GM12878 (cell line): Measurements from ENCODE around the gene SIX5.

Experiments
- CTCF ChIP-seq, 3 experiments: IDR thresholded peaks in 2 of 3; conservative IDR thresholded peaks in 1 of 3; 2 replicates each; pipeline ENCODE4 v1.5.1; 2011; ENCODE audit warnings: low read depth in 3 of 3, low read length in 3 of 3, mild to moderate bottlenecking in 3 of 3, control low read depth in 2 of 3, moderate library complexity in 2 of 3, inconsistent platforms in 1 of 3, mixed read lengths in 1 of 3; ENCODE audit not compliant: control insufficient read depth in 2 of 3, insufficient read depth in 1 of 3; ENCODE audit errors: extremely low read depth in 1 of 3
- ETV6 ChIP-seq, 2 experiments: fragments of 450-650 bp in 1 of 2; IDR thresholded peaks in 1 of 2; conservative IDR thresholded peaks in 1 of 2; 2 replicates each; pipeline ENCODE4 v1.6.1; 2014; ENCODE audit warnings: antibody characterized with exemption in 1 of 2, borderline replicate concordance in 1 of 2, low read depth in 1 of 2, mild to moderate bottlenecking in 1 of 2, moderate library complexity in 1 of 2
- NRF1 ChIP-seq: conservative IDR thresholded peaks from 2 replicates; pipeline ENCODE4 v1.6.1; 2011; ENCODE audit warnings: mild to moderate bottlenecking, low read depth, low read length, improper control_type of control experiment
- ZNF274 ChIP-seq: IDR thresholded peaks from one replicate; pipeline ENCODE4 v1.8.0; 2011; ENCODE audit not compliant: insufficient read length, insufficient read depth

GRCh38 chr19:45793178-45793564 is 24.1 kb upstream of the SIX5 start:
- TF ChIP-seq CTCF (IDR thresholded peaks at IDR 0.05 in 2 of 3, conservative IDR thresholded peaks at IDR 0.05 in 1 of 3; ENCODE audit: control insufficient read depth in 2 of 3, extremely low read depth in 1 of 3, insufficient read depth in 1 of 3, low read depth in 3 of 3, low read length in 3 of 3) (no peak), ETV6 (conservative IDR thresholded peaks at IDR 0.05 in 1 of 2, IDR thresholded peaks at IDR 0.05 in 1 of 2; ENCODE audit: borderline replicate concordance in 1 of 2, low read depth in 1 of 2) (no peak), NRF1 (no peak), ZNF274 (no peak)
